ENCODE results near the gene BCL2L11. TPM values are rescaled to one million over a fixed set of nuclear protein-coding genes. Genes with fewer than 3 reads are reported as not detected.

BCL2L11 gene
- total and polyA plus RNA-seq, 10 of the 15 experiments (the other 5 are each of a cell fraction or from before 2014, with no cell fraction given), result 0.29 to 10.1 (median 1.1) TPM

DNA sequence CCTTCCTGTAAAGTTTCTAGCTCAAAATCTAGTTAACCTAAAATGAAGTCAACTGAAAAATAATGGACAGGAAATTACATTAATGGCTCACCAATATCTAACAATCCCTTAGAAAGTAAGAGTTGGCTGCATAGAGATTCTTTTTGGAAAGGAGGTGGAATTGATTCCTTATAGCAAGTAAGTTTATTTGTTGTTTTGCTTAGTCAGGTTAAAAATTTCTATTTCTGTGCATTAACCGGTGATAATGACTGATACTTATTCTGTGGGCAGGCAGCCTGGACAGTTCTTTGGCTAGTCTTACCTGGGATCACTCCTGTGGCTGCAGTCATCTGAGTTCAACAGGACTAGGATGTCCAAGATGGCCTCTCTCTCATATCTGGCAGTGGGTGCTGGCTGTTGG, 6.9 kb upstream of the BCL2L11 start (continued):
- TF ChIP-seq, protein P1, sequence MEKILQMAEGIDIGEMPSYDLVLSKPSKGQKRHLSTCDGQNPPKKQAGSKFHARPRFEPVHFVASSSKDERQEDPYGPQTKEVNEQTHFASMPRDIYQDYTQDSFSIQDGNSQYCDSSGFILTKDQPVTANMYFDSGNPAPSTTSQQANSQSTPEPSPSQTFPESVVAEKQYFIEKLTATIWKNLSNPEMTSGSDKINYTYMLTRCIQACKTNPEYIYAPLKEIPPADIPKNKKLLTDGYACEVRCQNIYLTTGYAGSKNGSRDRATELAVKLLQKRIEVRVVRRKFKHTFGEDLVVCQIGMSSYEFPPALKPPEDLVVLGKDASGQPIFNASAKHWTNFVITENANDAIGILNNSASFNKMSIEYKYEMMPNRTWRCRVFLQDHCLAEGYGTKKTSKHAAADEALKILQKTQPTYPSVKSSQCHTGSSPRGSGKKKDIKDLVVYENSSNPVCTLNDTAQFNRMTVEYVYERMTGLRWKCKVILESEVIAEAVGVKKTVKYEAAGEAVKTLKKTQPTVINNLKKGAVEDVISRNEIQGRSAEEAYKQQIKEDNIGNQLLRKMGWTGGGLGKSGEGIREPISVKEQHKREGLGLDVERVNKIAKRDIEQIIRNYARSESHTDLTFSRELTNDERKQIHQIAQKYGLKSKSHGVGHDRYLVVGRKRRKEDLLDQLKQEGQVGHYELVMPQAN (conservative IDR thresholded peaks at IDR 0.05), result no peak
- TF ChIP-seq STAT1 (conservative IDR thresholded peaks at IDR 0.05) (no peak), TARDBP (IDR thresholded peaks at IDR 0.05; ENCODE audit: borderline replicate concordance) (no peak), ZSCAN29 (IDR thresholded peaks at IDR 0.05) (no peak)
- TF ChIP-seq, protein P2, sequence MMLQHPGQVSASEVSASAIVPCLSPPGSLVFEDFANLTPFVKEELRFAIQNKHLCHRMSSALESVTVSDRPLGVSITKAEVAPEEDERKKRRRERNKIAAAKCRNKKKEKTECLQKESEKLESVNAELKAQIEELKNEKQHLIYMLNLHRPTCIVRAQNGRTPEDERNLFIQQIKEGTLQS (IDR thresholded peaks at IDR 0.05; ENCODE audit: borderline replicate concordance, extremely low read depth, low read depth, low read length), result no peak

DNA sequence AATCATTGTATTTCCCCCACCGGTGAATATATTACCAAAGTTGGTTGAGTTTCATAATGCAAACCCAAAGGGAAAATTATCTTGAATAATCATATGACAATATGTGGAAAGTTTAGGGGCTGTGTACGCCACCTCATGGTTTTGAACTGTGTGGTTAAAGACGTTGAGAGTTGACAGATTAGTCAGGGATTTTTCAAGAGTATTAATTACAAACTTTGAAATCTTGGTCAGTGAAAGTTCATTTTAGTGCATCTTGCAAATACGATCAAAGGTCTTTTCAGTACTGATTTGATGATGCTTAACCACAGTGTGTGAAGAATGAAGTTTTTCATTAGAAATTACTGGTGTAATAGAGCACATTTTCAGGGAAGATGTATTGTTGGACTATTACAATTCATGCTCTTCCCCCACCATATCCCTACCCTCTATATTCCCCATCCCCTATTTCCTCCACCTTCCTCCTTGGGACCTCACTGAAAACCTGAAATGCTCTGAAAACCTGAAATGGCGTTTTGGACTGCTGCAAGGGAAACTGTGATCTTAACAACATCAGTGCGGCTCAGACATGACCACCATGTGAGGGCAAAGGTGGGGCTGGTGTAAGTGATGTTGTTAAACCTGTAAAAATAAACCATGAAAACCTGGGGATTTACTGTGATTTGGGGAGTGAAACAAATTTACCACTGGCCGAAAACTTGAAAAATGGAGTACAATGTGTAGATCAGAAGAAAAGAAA, 4.5 kb upstream of the BCL2L11 start:
- ChIA-PET POLR2A (interaction anchor here (0.6 kb wide), 1 partner anchor 258 kb away, joined by 3 read pairs; no protein-coding TSS in a partner anchor), RAD21 (ENCODE audit: unreplicated experiment) (interaction anchor here (1.0 to 2.2 kb wide), 4 partner anchors 45 to 304 kb away, joined by 3 to 11 read pairs (median 6); no protein-coding TSS in a partner anchor), SMC1A (ENCODE audit: uncharacterized antibody, unreplicated experiment) (interaction anchor here (0.7 to 1.6 kb wide), 7 partner anchors 79 to 308 kb away, joined by 3 to 5 read pairs (median 3); no protein-coding TSS in a partner anchor), CTCF (interaction anchor here (0.7 to 2.2 kb wide), 7 partner anchors 10 to 585 kb away, joined by 3 to 16 read pairs (median 4); no protein-coding TSS in a partner anchor)
- in situ Hi-C loops (cut with MboI), result loop anchor here (5.0 to 10.0 kb wide), 2 partner anchors 304 to 589 kb away; no protein-coding TSS in a partner anchor
- H3K9me3 ChIP-seq (replicated peaks; ENCODE audit: control insufficient read depth, insufficient read depth, low read length), result no peaks in the 10 kb centered on the region; the same call in 2 of the 3 replicates
- FAIRE-seq (peak; percentile 81), DNase-seq (ENCODE audit: low read depth, low spot score) (peak; percentile 74), ATAC-seq (peak; percentile 49)
- peaks cover 12 to 48% of the 10 kb centered on the region in 2 experiments for H3K27me3 ChIP-seq (replicated peaks in 1 of 2; ENCODE audit: control insufficient read depth in 2 of 2, insufficient read depth in 2 of 2, low read length in 1 of 2)
- H3K36me3 ChIP-seq (ENCODE audit: control insufficient read depth in 2 of 2, insufficient read depth in 2 of 2, low read length in 1 of 2), result no peaks in the 10 kb centered on the region
- no peaks in the 10 kb centered on the region for H3K79me2 ChIP-seq (ENCODE audit: control insufficient read depth, insufficient read depth, low read length)
- no peak overlapping the region for H3K27ac ChIP-seq (ENCODE audit: control insufficient read depth, insufficient read depth)
- H3K9ac ChIP-seq (ENCODE audit: control insufficient read depth, insufficient read depth, low read length), result no peak overlapping the region
- BruUV-seq (replicated peaks), result no TSS peak
- H3K4me1 ChIP-seq (ENCODE audit: control insufficient read depth, insufficient read depth, low read length), result peaks cover 38% of the 10 kb centered on the region
- intact Hi-C loops (cut with micrococcal nuclease; ENCODE audit: unreplicated experiment), result loop anchor here (1.0 to 10.0 kb wide), 5 partner anchors 81 to 581 kb away; no protein-coding TSS in a partner anchor
- no peaks in the 10 kb centered on the region for H4K20me1 ChIP-seq (ENCODE audit: control insufficient read depth, insufficient read depth)
- WGBS (ENCODE audit: insufficient coverage, insufficient replicate concordance, low lambda C conversion rate, missing lambda C conversion rate), result under 1% methylated on average over 7 of the region's 7 CpGs
- H3K4me3 ChIP-seq, result no peak overlapping the region
- no peak overlapping the region for H2AFZ ChIP-seq (ENCODE audit: control insufficient read depth, low read depth, low read length)
- no peak overlapping the region for H3K4me2 ChIP-seq (ENCODE audit: control insufficient read depth, insufficient read depth)
- TF ChIP-seq BRCA1 (IDR thresholded peaks at IDR 0.05; ENCODE audit: low read depth, low read length), result no peak
- peak; percentile 97 for TF ChIP-seq TCF7 (IDR thresholded peaks at IDR 0.05; ENCODE audit: borderline replicate concordance)
- no peak for TF ChIP-seq CHD4 (IDR thresholded peaks at IDR 0.05)
- peak; percentile 80 for TF ChIP-seq IKZF1 (conservative IDR thresholded peaks at IDR 0.05)
- TF ChIP-seq RUNX3 (IDR thresholded peaks at IDR 0.05; ENCODE audit: low read length), result peak; percentile 98
- TF ChIP-seq, protein P3, sequence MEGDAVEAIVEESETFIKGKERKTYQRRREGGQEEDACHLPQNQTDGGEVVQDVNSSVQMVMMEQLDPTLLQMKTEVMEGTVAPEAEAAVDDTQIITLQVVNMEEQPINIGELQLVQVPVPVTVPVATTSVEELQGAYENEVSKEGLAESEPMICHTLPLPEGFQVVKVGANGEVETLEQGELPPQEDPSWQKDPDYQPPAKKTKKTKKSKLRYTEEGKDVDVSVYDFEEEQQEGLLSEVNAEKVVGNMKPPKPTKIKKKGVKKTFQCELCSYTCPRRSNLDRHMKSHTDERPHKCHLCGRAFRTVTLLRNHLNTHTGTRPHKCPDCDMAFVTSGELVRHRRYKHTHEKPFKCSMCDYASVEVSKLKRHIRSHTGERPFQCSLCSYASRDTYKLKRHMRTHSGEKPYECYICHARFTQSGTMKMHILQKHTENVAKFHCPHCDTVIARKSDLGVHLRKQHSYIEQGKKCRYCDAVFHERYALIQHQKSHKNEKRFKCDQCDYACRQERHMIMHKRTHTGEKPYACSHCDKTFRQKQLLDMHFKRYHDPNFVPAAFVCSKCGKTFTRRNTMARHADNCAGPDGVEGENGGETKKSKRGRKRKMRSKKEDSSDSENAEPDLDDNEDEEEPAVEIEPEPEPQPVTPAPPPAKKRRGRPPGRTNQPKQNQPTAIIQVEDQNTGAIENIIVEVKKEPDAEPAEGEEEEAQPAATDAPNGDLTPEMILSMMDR (IDR thresholded peaks at IDR 0.05 in 2 of 3, conservative IDR thresholded peaks at IDR 0.05 in 1 of 3; ENCODE audit: control insufficient read depth in 2 of 3, extremely low read depth in 1 of 3, insufficient read depth in 1 of 3, low read depth in 3 of 3, low read length in 3 of 3), result peak in 1 of 3 experiments; percentile 37; a peak in 1 of 6 replicates
- TF ChIP-seq NR2C1 (IDR thresholded peaks at IDR 0.05), result peak; percentile 15; the same call in 1 of the 2 replicates
- TF ChIP-seq PML (IDR thresholded peaks at IDR 0.05; ENCODE audit: low read length), result peak; percentile 55
- TF ChIP-seq, protein P4, sequence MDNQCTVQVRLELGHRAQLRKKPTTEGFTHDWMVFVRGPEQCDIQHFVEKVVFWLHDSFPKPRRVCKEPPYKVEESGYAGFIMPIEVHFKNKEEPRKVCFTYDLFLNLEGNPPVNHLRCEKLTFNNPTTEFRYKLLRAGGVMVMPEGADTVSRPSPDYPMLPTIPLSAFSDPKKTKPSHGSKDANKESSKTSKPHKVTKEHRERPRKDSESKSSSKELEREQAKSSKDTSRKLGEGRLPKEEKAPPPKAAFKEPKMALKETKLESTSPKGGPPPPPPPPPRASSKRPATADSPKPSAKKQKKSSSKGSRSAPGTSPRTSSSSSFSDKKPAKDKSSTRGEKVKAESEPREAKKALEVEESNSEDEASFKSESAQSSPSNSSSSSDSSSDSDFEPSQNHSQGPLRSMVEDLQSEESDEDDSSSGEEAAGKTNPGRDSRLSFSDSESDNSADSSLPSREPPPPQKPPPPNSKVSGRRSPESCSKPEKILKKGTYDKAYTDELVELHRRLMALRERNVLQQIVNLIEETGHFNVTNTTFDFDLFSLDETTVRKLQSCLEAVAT (IDR thresholded peaks at IDR 0.05), result no peak
- TF ChIP-seq SPI1 (IDR thresholded peaks at IDR 0.05; ENCODE audit: borderline replicate concordance, insufficient read depth, low read depth, low read length), result no peak
- peak; percentile 90 for TF ChIP-seq TBL1XR1 (IDR thresholded peaks at IDR 0.05; ENCODE audit: low read depth, low read length)

Data from GM12878 (cell line).